Spinal cord (tissue), 10 donors: Measurements from ENCODE around the gene B3GALT6. TPM values are rescaled to one million over a fixed set of nuclear protein-coding genes. Genes with fewer than 3 reads are reported as not detected.

Experiments
- DNase-seq, 6 donors: peaks; one replicate each; pipeline versions ENCODE4 v3.0.0 to v3.0.0-alpha.2; 2013 to 2015; ENCODE audit warnings: low spot score in 6 of 6, low read depth in 4 of 6
- H3K27ac ChIP-seq: one replicate; pipeline ENCODE4 v1.5.1; 2013; ENCODE audit warnings: low read depth, low read length, control low read depth
- H3K27me3 ChIP-seq: one replicate; pipeline ENCODE4 v1.6.1; 2013; ENCODE audit warnings: low read length; ENCODE audit not compliant: control insufficient read depth, insufficient read depth
- H3K36me3 ChIP-seq: one replicate; pipeline ENCODE4 v1.6.1; 2013; ENCODE audit warnings: low read length; ENCODE audit not compliant: control insufficient read depth, insufficient read depth
- H3K4me1 ChIP-seq: one replicate; pipeline ENCODE4 v1.6.1; 2013; ENCODE audit warnings: low read length; ENCODE audit not compliant: control insufficient read depth, insufficient read depth
- H3K4me3 ChIP-seq: one replicate; pipeline ENCODE4 v1.5.1; 2013; ENCODE audit warnings: low read depth, low read length, control low read depth
- H3K9me3 ChIP-seq: one replicate; pipeline ENCODE4 v1.6.1; 2013; ENCODE audit warnings: low read length; ENCODE audit not compliant: control insufficient read depth, insufficient read depth
- WGBS: methylation state at CpG from one replicate; pipeline ENCODE4 v1.1.5; 2013; ENCODE audit warnings: missing lambda C conversion rate; ENCODE audit not compliant: insufficient coverage; 5-methylcytosine and 5-hydroxymethylcytosine counted together
- polyA plus RNA-seq, 2 donors: library from polyadenylated mRNA; unstranded; fragments of 120-200 nt; gene quantifications; one replicate each; pipeline ENCODE4 v1.2.1, GENCODE V29; 2013; ENCODE audit not compliant: insufficient read length in 2 of 2
- total RNA-seq, 2 donors: library from RNA; depleted of rRNA in 1 of 2; stranded (reverse); fragments of 120-200 nt in 1 of 2; fragments of >200 nt in 1 of 2; gene quantifications; one replicate each; pipeline versions ENCODE4 v1.2.3 to v1.2.4, GENCODE V29; 2013 to 2014
- donor health status: healthy.

The B3GALT6 gene
- total and polyA plus RNA-seq, 4 donors: 11.5 to 40.1 (median 35.0) TPM

DNA sequence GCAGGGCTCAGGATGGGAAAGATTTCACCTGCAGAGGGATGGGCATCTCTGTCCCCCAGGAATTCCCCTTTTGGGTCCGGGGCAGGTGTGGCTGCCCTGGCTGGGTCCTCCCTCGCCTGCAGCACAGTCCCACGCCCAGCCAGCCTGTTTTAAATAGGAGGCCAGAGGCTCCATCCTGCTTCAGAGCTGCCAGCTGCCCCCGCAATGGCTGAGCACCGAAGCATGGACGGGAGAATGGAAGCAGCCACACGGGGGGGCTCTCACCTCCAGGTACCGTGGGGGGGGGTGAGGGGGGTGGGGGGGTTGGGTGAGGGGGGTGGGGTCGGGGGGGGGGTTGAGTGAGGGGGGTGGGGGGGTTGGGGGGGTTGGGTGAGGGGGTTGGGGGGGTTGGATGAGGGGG, 51.8 kb downstream of the B3GALT6 start:
- 22% methylated on average over 3 of the region's 9 CpGs for WGBS
- DNase-seq: no peak
- H3K27me3 ChIP-seq: no peaks in the 10 kb centered on the region
- H3K27ac ChIP-seq: no peak overlapping the region
- no peaks in the 10 kb centered on the region for H3K9me3 ChIP-seq
- H3K4me3 ChIP-seq: no peak overlapping the region
- H3K4me1 ChIP-seq: peaks cover 7% of the 10 kb centered on the region
- peaks cover 31% of the 10 kb centered on the region for H3K36me3 ChIP-seq

Other genes starting within 250 kb of the B3GALT6 start
- gene HES4, start 232.1 kb upstream of the B3GALT6 start, total RNA-seq: 10 to 100 TPM; 12.3 to 77.1 TPM
- 10 to 100 TPM; 72.3 to 74.0 TPM for gene HES4, start 232.1 kb upstream of the B3GALT6 start, polyA plus RNA-seq
- 10 to 100 TPM; 34.4 to 48.8 TPM for gene ISG15, start 218.7 kb upstream of the B3GALT6 start, total RNA-seq
- 10 to 100 TPM; 27.7 to 28.0 TPM for gene ISG15, start 218.7 kb upstream of the B3GALT6 start, polyA plus RNA-seq
- 10 to 100 TPM; 62.8 to 75.7 TPM for gene AGRN, start 212.1 kb upstream of the B3GALT6 start, total RNA-seq
- 100 to 1,000 TPM; 274 to 280 TPM for gene AGRN, start 212.1 kb upstream of the B3GALT6 start, polyA plus RNA-seq
- not detected for gene RNF223, start 157.9 kb upstream of the B3GALT6 start, total RNA-seq
- gene RNF223, start 157.9 kb upstream of the B3GALT6 start, polyA plus RNA-seq: under 1 TPM in 1 of 2 donors, not detected in 1; 0.20 TPM
- 1 to 10 TPM; 4.4 to 9.9 TPM for gene C1orf159, start 116.1 kb upstream of the B3GALT6 start, total RNA-seq
- 10 to 100 TPM; 22.3 to 27.0 TPM for gene C1orf159, start 116.1 kb upstream of the B3GALT6 start, polyA plus RNA-seq
- gene TTLL10, start 58.4 kb upstream of the B3GALT6 start, total RNA-seq: 1 to 10 TPM in 1 of 2 donors, under 1 TPM in 1; 0.79 to 2.1 TPM
- 1 to 10 TPM; 1.2 to 1.3 TPM for gene TTLL10, start 58.4 kb upstream of the B3GALT6 start, polyA plus RNA-seq
- under 1 TPM; 0.20 to 0.22 TPM for gene TNFRSF18, start 25.6 kb upstream of the B3GALT6 start, total RNA-seq
- under 1 TPM; 0.36 to 0.68 TPM for gene TNFRSF18, start 25.6 kb upstream of the B3GALT6 start, polyA plus RNA-seq
- 1 to 10 TPM in 1 of 2 donors, under 1 TPM in 1; 0.20 to 1.5 TPM for gene TNFRSF4, start 18.1 kb upstream of the B3GALT6 start, total RNA-seq
- 1 to 10 TPM; 1.0 to 1.2 TPM for gene TNFRSF4, start 18.1 kb upstream of the B3GALT6 start, polyA plus RNA-seq
- gene SDF4, start 236 bp upstream of the B3GALT6 start, total RNA-seq: 10 to 100 TPM; 31.0 to 86.7 TPM
- 100 to 1,000 TPM; 125 to 160 TPM for gene SDF4, start 236 bp upstream of the B3GALT6 start, polyA plus RNA-seq
- 10 to 100 TPM in 1 of 2 donors, 1 to 10 TPM in 1; 2.7 to 10.4 TPM for gene C1QTNF12, start 14.5 kb downstream of the B3GALT6 start, total RNA-seq
- 1 to 10 TPM; 1.4 to 5.7 TPM for gene C1QTNF12, start 14.5 kb downstream of the B3GALT6 start, polyA plus RNA-seq
- gene UBE2J2, start 41.6 kb downstream of the B3GALT6 start, total RNA-seq: 10 to 100 TPM; 26.4 to 42.4 TPM
- gene UBE2J2, start 41.6 kb downstream of the B3GALT6 start, polyA plus RNA-seq: 10 to 100 TPM; 65.6 to 82.9 TPM
- gene SCNN1D, start 48.2 kb downstream of the B3GALT6 start, total RNA-seq: 10 to 100 TPM in 1 of 2 donors, 1 to 10 TPM in 1; 2.2 to 10.3 TPM
- 10 to 100 TPM; 16.8 to 24.5 TPM for gene SCNN1D, start 48.2 kb downstream of the B3GALT6 start, polyA plus RNA-seq
- 10 to 100 TPM; 58.7 to 70.6 TPM for gene ACAP3, start 75.7 kb downstream of the B3GALT6 start, total RNA-seq
- 100 to 1,000 TPM; 222 to 265 TPM for gene ACAP3, start 75.7 kb downstream of the B3GALT6 start, polyA plus RNA-seq
- gene PUSL1, start 76.4 kb downstream of the B3GALT6 start, total RNA-seq: 10 to 100 TPM in 1 of 2 donors, 1 to 10 TPM in 1; 6.2 to 14.2 TPM
- gene PUSL1, start 76.4 kb downstream of the B3GALT6 start, polyA plus RNA-seq: 10 to 100 TPM; 16.0 to 17.7 TPM
- 10 to 100 TPM; 39.8 to 82.5 TPM for gene INTS11, start 92.4 kb downstream of the B3GALT6 start, total RNA-seq
- 100 to 1,000 TPM; 146 to 206 TPM for gene INTS11, start 92.4 kb downstream of the B3GALT6 start, polyA plus RNA-seq
- gene CPTP, start 92.6 kb downstream of the B3GALT6 start, total RNA-seq: 10 to 100 TPM in 1 of 2 donors, 1 to 10 TPM in 1; 9.6 to 18.8 TPM
- 10 to 100 TPM; 31.8 to 32.0 TPM for gene CPTP, start 92.6 kb downstream of the B3GALT6 start, polyA plus RNA-seq
- gene TAS1R3, start 99.0 kb downstream of the B3GALT6 start, total RNA-seq: under 1 TPM; 0.10 to 0.44 TPM
- gene TAS1R3, start 99.0 kb downstream of the B3GALT6 start, polyA plus RNA-seq: under 1 TPM; 0.86 to 0.98 TPM
- gene DVL1, start 117.2 kb downstream of the B3GALT6 start, total RNA-seq: 10 to 100 TPM; 35.7 to 68.7 TPM
- gene DVL1, start 117.2 kb downstream of the B3GALT6 start, polyA plus RNA-seq: 10 to 100 TPM; 82.7 to 87.1 TPM
- 100 to 1,000 TPM in 1 of 2 donors, 10 to 100 TPM in 1; 40.6 to 212 TPM for gene MXRA8, start 126.3 kb downstream of the B3GALT6 start, total RNA-seq
- gene MXRA8, start 126.3 kb downstream of the B3GALT6 start, polyA plus RNA-seq: 100 to 1,000 TPM in 1 of 2 donors, 10 to 100 TPM in 1; 48.1 to 106 TPM
- gene AURKAIP1, start 143.0 kb downstream of the B3GALT6 start, total RNA-seq: 100 to 1,000 TPM in 1 of 2 donors, 10 to 100 TPM in 1; 41.4 to 105 TPM
- 100 to 1,000 TPM; 124 to 130 TPM for gene AURKAIP1, start 143.0 kb downstream of the B3GALT6 start, polyA plus RNA-seq
- 100 to 1,000 TPM; 148 to 178 TPM for gene CCNL2, start 167.1 kb downstream of the B3GALT6 start, total RNA-seq
- gene CCNL2, start 167.1 kb downstream of the B3GALT6 start, polyA plus RNA-seq: 100 to 1,000 TPM; 214 to 303 TPM
- 100 to 1,000 TPM in 1 of 2 donors, 10 to 100 TPM in 1; 56.9 to 117 TPM for gene MRPL20, start 175.1 kb downstream of the B3GALT6 start, total RNA-seq
- 100 to 1,000 TPM; 108 to 119 TPM for gene MRPL20, start 175.1 kb downstream of the B3GALT6 start, polyA plus RNA-seq
- gene ANKRD65, start 189.0 kb downstream of the B3GALT6 start, total RNA-seq: 1 to 10 TPM; 1.8 to 6.7 TPM
- gene ANKRD65, start 189.0 kb downstream of the B3GALT6 start, polyA plus RNA-seq: 10 to 100 TPM; 10.6 to 10.8 TPM
- gene VWA1, start 203.5 kb downstream of the B3GALT6 start, total RNA-seq: 10 to 100 TPM; 11.4 to 34.5 TPM
- 10 to 100 TPM; 53.0 to 67.0 TPM for gene VWA1, start 203.5 kb downstream of the B3GALT6 start, polyA plus RNA-seq
- gene ATAD3C, start 217.5 kb downstream of the B3GALT6 start, total RNA-seq: under 1 TPM; 0.10 to 0.72 TPM
- 1 to 10 TPM in 1 of 2 donors, under 1 TPM in 1; 0.68 to 2.3 TPM for gene ATAD3C, start 217.5 kb downstream of the B3GALT6 start, polyA plus RNA-seq
- gene ATAD3B, start 239.5 kb downstream of the B3GALT6 start, total RNA-seq: 10 to 100 TPM in 1 of 2 donors, 1 to 10 TPM in 1; 9.8 to 19.7 TPM
- 10 to 100 TPM; 18.4 to 37.8 TPM for gene ATAD3B, start 239.5 kb downstream of the B3GALT6 start, polyA plus RNA-seq